Activated CD4-positive, alpha-beta T cell treated with anti-CD3 and anti-CD28 coated beads, Interleukin-2, amount 10 ng/mL, durations not matched to agents 7 days and 5 days (primary cell): Measurements from ENCODE around the gene ITPKB. TPM values are rescaled to one million over a fixed set of nuclear protein-coding genes. Genes with fewer than 3 reads are reported as not detected.
A peak's percentile ranks its signal among the peaks of the same experiment; 100 is the strongest.

ENCODE experiments used
- CTCF ChIA-PET: fragments of 350-600 bp; sonication (Branson Sonifier 250); formaldehyde crosslinking; loops from one replicate; lab custom pipeline; 2021; ENCODE audit warnings: antibody characterized with exemption; lab: Charles Lee
- POLR2A ChIA-PET: fragments of 350-600 bp; sonication (Branson Sonifier 250); formaldehyde crosslinking; loops from one replicate; lab custom pipeline; 2021; ENCODE audit warnings: antibody characterized with exemption; lab: Charles Lee
- DNase-seq: peaks from one replicate; pipeline ENCODE4 v3.0.0-alpha.2; 2020
- H3K27ac Mint-ChIP-seq: one replicate; pipeline ENCODE4 v1.8.0; 2021; ENCODE audit warnings: mild to moderate bottlenecking, moderate library complexity, mixed read lengths
- H3K27me3 Mint-ChIP-seq: one replicate; pipeline ENCODE4 v1.8.0; 2021; ENCODE audit warnings: mixed read lengths
- H3K36me3 Mint-ChIP-seq: one replicate; pipeline ENCODE4 v1.8.0; 2021; ENCODE audit warnings: low read depth, mixed read lengths
- H3K4me1 Mint-ChIP-seq: one replicate; pipeline ENCODE4 v1.8.0; 2021; ENCODE audit warnings: mixed read lengths
- H3K4me3 Mint-ChIP-seq: one replicate; pipeline ENCODE4 v1.8.0; 2021; ENCODE audit warnings: mild to moderate bottlenecking, moderate library complexity, mixed read lengths
- H3K9me3 Mint-ChIP-seq: one replicate; pipeline ENCODE4 v1.8.0; 2021; ENCODE audit warnings: mixed read lengths
- total RNA-seq, 2 experiments: library from RNA; stranded (reverse); gene quantifications; one replicate each; pipeline ENCODE4 v1.2.3, GENCODE V29; 2021

Gene ITPKB
- total RNA-seq, 2 experiments from 2014 or later, result 61.1 to 64.0 TPM

GRCh38 chr1:226676381-226676780, 62.7 kb downstream of the ITPKB start:
- H3K4me1 Mint-ChIP-seq, result peaks cover 92% of the 10 kb centered on the region
- no peaks in the 10 kb centered on the region for H3K9me3 Mint-ChIP-seq
- no peak for DNase-seq
- CTCF ChIA-PET, result interaction anchor here (1.2 to 3.1 kb wide), 3 partner anchors 9 to 36 kb away, joined by 3 to 15 read pairs (median 5); no protein-coding TSS in a partner anchor
- peaks cover 36% of the 10 kb centered on the region for H3K36me3 Mint-ChIP-seq
- H3K27me3 Mint-ChIP-seq, result no peaks in the 10 kb centered on the region
- peak overlapping the region; percentile 90 for H3K27ac Mint-ChIP-seq
- H3K4me3 Mint-ChIP-seq, result peak overlapping the region; percentile 68
- POLR2A ChIA-PET, result no interaction called here

GRCh38 chr1:226675715-226676357, 63.2 kb downstream of the ITPKB start:
- POLR2A ChIA-PET, result no interaction called here
- peak; percentile 27 for DNase-seq
- H3K27me3 Mint-ChIP-seq, result no peaks in the 10 kb centered on the region
- H3K36me3 Mint-ChIP-seq, result peaks cover 37% of the 10 kb centered on the region
- CTCF ChIA-PET, result no interaction called here
- H3K9me3 Mint-ChIP-seq, result no peaks in the 10 kb centered on the region
- peaks cover 92% of the 10 kb centered on the region for H3K4me1 Mint-ChIP-seq
- H3K27ac Mint-ChIP-seq, result peak overlapping the region; percentile 90
- H3K4me3 Mint-ChIP-seq, result peak overlapping the region; percentile 68

DNA sequence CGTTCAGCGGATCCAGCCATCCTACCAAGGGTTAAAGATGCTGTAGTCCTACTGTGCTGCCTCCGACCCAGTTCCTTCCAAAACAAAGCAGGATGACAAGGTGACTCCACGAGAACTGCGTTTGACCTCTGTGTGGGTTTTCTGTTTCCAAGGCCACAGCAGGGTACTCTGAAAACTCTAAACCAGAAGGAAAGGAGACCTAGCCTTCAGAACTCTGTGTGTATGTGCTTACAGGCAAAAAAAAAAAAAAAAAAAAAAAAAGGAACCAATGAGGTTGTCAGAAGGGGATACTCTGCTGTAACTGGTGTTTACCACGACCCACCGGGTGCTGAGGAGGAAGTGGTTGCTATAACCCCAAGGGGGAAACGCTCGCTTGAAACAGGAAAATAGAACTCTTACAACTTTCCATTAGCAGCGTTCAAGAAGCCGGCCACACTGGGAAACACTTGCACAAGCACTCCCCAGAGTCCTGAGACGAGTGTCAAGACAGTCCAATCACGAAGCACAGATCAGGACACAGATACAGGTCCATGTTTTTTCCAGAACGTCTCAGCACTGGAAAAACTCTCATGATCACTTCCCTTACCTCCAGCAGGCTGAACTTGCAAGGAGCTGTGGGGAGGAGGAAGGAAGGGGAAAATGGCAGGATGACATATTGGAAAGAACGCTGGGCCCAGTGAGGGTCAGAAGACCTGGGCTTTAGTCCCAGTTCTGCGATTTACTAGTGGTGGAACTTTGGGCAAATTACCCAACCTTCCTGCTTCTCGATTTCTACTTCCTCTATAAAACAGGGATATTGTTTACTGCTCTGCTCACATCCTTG, 64.0 kb downstream of the ITPKB start:
- H3K4me3 Mint-ChIP-seq, result peak overlapping the region; percentile 58
- H3K4me1 Mint-ChIP-seq, result peaks cover 86% of the 10 kb centered on the region
- peak overlapping the region; percentile 90 for H3K27ac Mint-ChIP-seq
- H3K27me3 Mint-ChIP-seq, result no peaks in the 10 kb centered on the region
- H3K36me3 Mint-ChIP-seq, result peaks cover 42% of the 10 kb centered on the region
- DNase-seq, result peak; percentile 90
- no peaks in the 10 kb centered on the region for H3K9me3 Mint-ChIP-seq
- ChIA-PET POLR2A (no interaction called here), CTCF (no interaction called here)

DNA sequence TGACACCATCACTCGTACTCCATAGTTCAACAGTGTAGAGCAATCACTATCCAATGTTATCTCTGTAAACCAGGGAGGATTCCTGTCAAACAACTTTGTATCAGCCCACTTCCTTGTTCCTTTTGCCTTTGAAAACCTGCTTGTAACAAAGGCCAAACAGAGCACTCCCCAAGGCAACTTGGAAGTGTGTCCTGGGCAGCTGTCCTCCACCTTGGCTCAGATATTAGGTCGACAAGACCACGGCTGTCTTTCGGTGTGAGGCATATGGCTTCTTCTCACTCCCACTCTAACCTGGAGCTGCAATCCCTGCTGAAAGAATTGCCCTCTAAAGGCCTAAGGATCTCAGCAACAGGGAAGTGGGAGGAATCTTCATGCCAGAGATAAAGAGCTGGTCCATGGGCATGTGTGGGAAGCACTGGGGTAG, 66.7 kb downstream of the ITPKB start:
- no peaks in the 10 kb centered on the region for H3K9me3 Mint-ChIP-seq
- CTCF ChIA-PET, result interaction anchor here (0.5 to 3.1 kb wide), 5 partner anchors 10 to 609 kb away, joined by 4 to 8 read pairs (median 5); no protein-coding TSS in a partner anchor

DNA sequence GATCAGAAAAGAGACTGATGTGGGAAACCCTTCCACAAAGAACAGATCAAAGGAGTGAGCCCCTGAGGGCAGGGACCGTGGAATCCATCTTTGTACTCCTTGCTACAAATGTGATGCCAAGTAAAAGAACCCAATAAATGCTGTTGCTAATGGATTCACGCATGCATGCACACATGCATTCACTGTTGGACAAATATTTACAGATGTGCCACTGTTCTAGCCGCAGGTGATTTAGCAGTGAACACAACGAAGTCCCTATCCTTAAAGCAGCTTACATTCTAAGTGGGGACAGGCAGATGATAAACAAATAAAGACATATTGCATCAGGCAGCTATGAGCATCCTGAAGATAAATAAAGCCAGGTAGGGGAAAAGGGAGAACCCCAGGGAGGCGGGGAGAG, 67.8 kb downstream of the ITPKB start:
- ChIA-PET POLR2A (no interaction called here), CTCF (interaction anchor here (1.0 to 3.1 kb wide), 6 partner anchors 9 to 37 kb away, joined by 3 to 8 read pairs (median 4); no protein-coding TSS in a partner anchor)
- peaks cover 51% of the 10 kb centered on the region for H3K36me3 Mint-ChIP-seq
- DNase-seq, result no peak
- H3K27ac Mint-ChIP-seq, result no peak overlapping the region
- peaks cover 69% of the 10 kb centered on the region for H3K4me1 Mint-ChIP-seq
- no peak overlapping the region for H3K4me3 Mint-ChIP-seq
- H3K27me3 Mint-ChIP-seq, result no peaks in the 10 kb centered on the region
- no peaks in the 10 kb centered on the region for H3K9me3 Mint-ChIP-seq

More for the DNA sequence above, 66.7 kb downstream of the ITPKB start:
- POLR2A ChIA-PET, result no interaction called here
- peaks cover 45% of the 10 kb centered on the region for H3K36me3 Mint-ChIP-seq
- no peak overlapping the region for H3K27ac Mint-ChIP-seq
- DNase-seq, result no peak
- H3K4me1 Mint-ChIP-seq, result peaks cover 69% of the 10 kb centered on the region
- H3K4me3 Mint-ChIP-seq, result no peak overlapping the region
- H3K27me3 Mint-ChIP-seq, result no peaks in the 10 kb centered on the region

DNA sequence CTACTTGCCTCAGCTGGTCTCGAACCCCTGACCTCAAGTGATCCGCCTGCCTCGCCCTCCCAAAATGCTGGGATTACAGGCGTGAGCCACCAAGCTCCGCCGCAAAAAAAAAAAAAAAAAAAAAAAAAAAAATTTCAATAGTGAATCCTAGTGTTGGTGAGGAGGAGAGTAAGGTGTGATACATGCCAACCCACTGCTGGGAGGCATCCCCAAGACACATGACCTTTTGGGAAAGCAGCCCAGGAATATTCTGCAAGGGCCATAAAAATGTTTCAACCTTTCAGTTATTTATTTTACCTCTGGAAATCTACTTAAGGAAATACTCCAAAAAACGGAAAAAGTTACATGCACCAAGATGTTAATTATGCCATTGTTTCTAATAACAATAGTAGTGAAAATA, 69.0 kb downstream of the ITPKB start:
- peaks cover 53% of the 10 kb centered on the region for H3K36me3 Mint-ChIP-seq
- no peaks in the 10 kb centered on the region for H3K9me3 Mint-ChIP-seq
- ChIA-PET POLR2A (no interaction called here), CTCF (interaction anchor here (1.5 to 2.6 kb wide), 3 partner anchors 9 to 17 kb away, joined by 4 to 7 read pairs (median 6); no protein-coding TSS in a partner anchor)
- peaks cover 69% of the 10 kb centered on the region for H3K4me1 Mint-ChIP-seq
- H3K27ac Mint-ChIP-seq, result no peak overlapping the region
- DNase-seq, result no peak
- no peak overlapping the region for H3K4me3 Mint-ChIP-seq
- H3K27me3 Mint-ChIP-seq, result no peaks in the 10 kb centered on the region

- peaks cover 52% of the 10 kb centered on the region for H3K36me3 Mint-ChIP-seq
- no peaks in the 10 kb centered on the region for H3K9me3 Mint-ChIP-seq
- no peak overlapping the region for H3K27ac Mint-ChIP-seq
- H3K4me1 Mint-ChIP-seq, result peaks cover 74% of the 10 kb centered on the region
- ChIA-PET POLR2A (interaction anchor here (0.6 kb wide), 1 partner anchor 9 kb away, joined by 3 read pairs; no protein-coding TSS in a partner anchor), CTCF (interaction anchor here (0.6 to 1.6 kb wide), 9 partner anchors 9 to 852 kb away, joined by 3 to 5 read pairs (median 4); no protein-coding TSS in a partner anchor)
- DNase-seq, result no peak
- no peaks in the 10 kb centered on the region for H3K27me3 Mint-ChIP-seq
- no peak overlapping the region for H3K4me3 Mint-ChIP-seq
These were observed 70.9 kb downstream of the ITPKB start for GRCh38 chr1:226668173-226668560.

DNA sequence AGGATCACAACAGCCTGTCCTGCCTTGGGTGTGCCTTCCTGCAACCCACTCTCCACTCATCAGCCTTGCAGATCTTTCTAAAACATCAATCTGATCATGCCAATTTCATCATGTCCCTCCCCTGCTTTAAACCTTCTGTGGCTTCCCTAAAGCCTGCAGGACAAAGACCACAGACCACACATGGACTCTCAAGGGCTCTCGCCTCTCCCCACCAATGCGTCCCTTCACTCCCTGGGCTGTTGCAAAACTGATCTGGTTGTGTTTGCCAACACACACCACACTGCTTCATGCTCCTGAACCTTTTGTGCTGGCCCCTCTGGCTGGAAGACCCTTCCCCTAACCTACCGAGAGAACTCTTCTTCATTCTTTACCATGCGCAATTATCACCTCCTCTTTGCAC, 72.4 kb downstream of the ITPKB start:
- H3K27ac Mint-ChIP-seq, result no peak overlapping the region
- no peak for DNase-seq
- CTCF ChIA-PET, result interaction anchor here (0.6 to 1.2 kb wide), 2 partner anchors 26 to 160 kb away, joined by 3 to 4 read pairs; no protein-coding TSS in a partner anchor
- peaks cover 44% of the 10 kb centered on the region for H3K36me3 Mint-ChIP-seq
- no peaks in the 10 kb centered on the region for H3K9me3 Mint-ChIP-seq
- H3K4me1 Mint-ChIP-seq, result peaks cover 77% of the 10 kb centered on the region
- H3K27me3 Mint-ChIP-seq, result no peaks in the 10 kb centered on the region
- POLR2A ChIA-PET, result no interaction called here
- H3K4me3 Mint-ChIP-seq, result no peak overlapping the region

- Mint-ChIP-seq H3K36me3 (peaks cover 44% of the 10 kb centered on the region), H3K27me3 (no peaks in the 10 kb centered on the region), H3K4me1 (peaks cover 77% of the 10 kb centered on the region), H3K27ac (no peak overlapping the region), H3K4me3 (no peak overlapping the region), H3K9me3 (no peaks in the 10 kb centered on the region)
- CTCF ChIA-PET, result interaction anchor here (0.5 to 0.6 kb wide), 2 partner anchors 26 to 140 kb away, joined by 3 read pairs; no protein-coding TSS in a partner anchor
- POLR2A ChIA-PET, result no interaction called here
- DNase-seq, result no peak
These were observed 72.9 kb downstream of the ITPKB start for GRCh38 chr1:226666164-226666506.

DNA sequence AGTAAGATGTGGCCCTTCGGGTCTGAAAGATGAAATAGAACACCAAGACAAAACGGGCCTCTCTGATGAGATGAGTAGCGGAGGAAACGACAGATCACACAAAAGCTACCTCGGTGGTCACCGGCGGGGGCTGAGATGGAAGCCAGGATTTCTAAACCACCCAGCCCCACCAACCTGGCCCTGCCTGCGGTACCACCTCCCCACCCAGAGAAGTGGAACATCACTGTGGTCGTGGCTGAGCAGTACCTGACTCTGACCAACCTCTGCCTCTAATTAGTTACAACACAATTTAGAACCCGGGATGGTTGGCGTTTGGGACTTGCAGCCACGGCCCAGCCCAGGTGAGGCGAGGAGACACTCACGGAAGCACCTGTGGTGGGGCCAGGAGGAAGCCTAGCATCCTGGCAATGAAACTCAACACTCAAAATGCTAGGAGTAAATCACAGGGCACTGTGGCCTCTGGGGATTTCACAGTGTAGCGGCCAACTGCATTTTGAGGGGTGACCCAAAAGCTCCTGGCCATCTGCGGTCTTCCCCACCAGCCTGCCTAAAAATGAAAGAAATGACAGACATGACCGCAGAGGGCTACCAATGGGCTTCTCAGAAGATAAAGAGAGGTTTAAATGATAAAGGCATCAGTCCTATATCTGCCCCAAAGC, 73.4 kb downstream of the ITPKB start:
- no peak for DNase-seq
- no peaks in the 10 kb centered on the region for H3K27me3 Mint-ChIP-seq
- H3K9me3 Mint-ChIP-seq, result no peaks in the 10 kb centered on the region
- H3K4me1 Mint-ChIP-seq, result peaks cover 78% of the 10 kb centered on the region
- POLR2A ChIA-PET, result no interaction called here
- H3K27ac Mint-ChIP-seq, result peak overlapping the region; percentile 41
- no peak overlapping the region for H3K4me3 Mint-ChIP-seq
- CTCF ChIA-PET, result interaction anchor here (0.5 to 1.5 kb wide), 2 partner anchors 30 to 140 kb away, joined by 3 to 4 read pairs; no protein-coding TSS in a partner anchor
- peaks cover 45% of the 10 kb centered on the region for H3K36me3 Mint-ChIP-seq

DNA sequence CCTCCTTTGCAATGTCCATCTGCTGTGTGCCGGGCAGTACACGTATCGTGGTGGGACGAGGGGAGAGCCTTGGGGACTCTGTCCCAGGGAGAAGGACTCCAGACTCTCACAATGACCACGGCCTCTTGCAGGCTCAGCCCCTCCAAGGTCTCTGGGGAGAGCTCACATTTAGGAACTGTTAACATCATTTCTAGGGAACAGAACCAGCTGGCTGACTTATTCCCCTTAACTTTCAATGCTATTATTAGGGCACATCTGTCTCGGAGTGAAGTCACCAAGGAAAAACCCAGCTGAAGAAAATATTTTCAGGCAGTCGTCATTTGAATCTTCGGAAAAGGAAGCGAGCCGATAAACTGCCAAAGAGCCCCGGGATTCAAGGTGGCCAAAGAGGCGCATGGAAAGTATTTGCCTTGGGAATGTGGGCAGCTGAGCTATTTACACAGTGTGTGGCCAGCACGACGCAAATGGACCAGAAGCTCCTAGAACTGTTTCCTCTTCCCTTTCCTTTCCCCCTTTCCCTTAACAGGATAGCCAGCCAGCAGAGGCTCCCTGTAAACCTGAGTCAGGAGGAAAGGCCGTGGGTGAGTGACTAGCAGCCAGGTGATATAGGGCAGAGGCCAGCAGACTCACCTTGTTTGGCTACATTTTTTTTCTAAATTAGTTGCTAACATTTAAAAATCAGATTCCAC, 74.5 kb downstream of the ITPKB start:
- Mint-ChIP-seq H3K27ac (peak overlapping the region; percentile 91), H3K9me3 (no peaks in the 10 kb centered on the region), H3K4me3 (no peak overlapping the region), H3K4me1 (peaks cover 88% of the 10 kb centered on the region), H3K36me3 (peaks cover 45% of the 10 kb centered on the region), H3K27me3 (no peaks in the 10 kb centered on the region)
- ChIA-PET CTCF (interaction anchor here (0.9 to 1.8 kb wide), 4 partner anchors 29 to 164 kb away, joined by 3 to 4 read pairs (median 4); no protein-coding TSS in a partner anchor), POLR2A (interaction anchor here (0.7 kb wide), 1 partner anchor 1277 kb away, joined by 3 read pairs; no protein-coding TSS in a partner anchor)
- DNase-seq, result no peak

- Mint-ChIP-seq H3K4me1 (peaks cover 83% of the 10 kb centered on the region), H3K36me3 (peaks cover 37% of the 10 kb centered on the region), H3K9me3 (no peaks in the 10 kb centered on the region), H3K4me3 (peak overlapping the region; percentile 53), H3K27ac (peak overlapping the region; percentile 91), H3K27me3 (no peaks in the 10 kb centered on the region)
- ChIA-PET CTCF (interaction anchor here (0.6 to 2.5 kb wide), 7 partner anchors 9 to 165 kb away, joined by 3 to 8 read pairs (median 3); no protein-coding TSS in a partner anchor), POLR2A (interaction anchor here (0.9 kb wide), 1 partner anchor 9 kb away, joined by 3 read pairs; no protein-coding TSS in a partner anchor)
- no peak for DNase-seq
These were observed 75.8 kb downstream of the ITPKB start for GRCh38 chr1:226663327-226663704.
